ENCODE measurements around the gene ADGRF3. TPM values are rescaled to one million over a fixed set of nuclear protein-coding genes. Genes with fewer than 3 reads are reported as not detected.
"Not testable (repeated sequence)": the region's sequence is repeated elsewhere in the genome, so short reads cannot be mapped to it uniquely, and the experiment has no call there.

The ADGRF3 gene
- total RNA-seq, 1 donor from 2014 or later = not detected

DNA sequence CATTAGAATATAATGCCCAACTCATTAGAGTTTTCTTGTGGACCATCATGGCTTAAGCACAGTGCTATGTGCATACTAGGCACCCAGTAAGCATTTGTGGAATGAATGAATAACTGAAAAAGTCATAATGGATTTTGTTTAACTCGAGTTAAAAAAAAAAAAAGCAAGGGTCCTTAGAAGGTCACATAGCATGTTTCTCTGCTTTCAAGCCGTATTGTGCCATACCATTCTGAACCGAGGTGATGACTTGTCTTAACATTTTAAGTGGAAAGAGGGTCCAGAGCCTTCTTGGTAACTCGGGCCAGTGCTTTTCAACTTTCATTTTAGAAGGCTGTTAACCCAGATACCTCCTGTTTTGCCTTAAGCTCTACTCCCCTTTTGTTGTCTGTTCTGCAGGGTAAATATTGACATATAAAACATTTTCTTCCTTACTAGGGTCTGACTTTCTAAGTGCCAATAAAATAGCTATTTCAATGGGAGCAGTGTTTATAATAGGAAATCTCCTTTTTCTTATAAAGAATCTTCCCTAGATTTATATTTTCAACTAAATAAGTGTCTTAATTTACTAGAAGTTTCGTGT is 787 bp upstream of the ADGRF3 start:
- peak; percentile 19 for DNase-seq

DNA sequence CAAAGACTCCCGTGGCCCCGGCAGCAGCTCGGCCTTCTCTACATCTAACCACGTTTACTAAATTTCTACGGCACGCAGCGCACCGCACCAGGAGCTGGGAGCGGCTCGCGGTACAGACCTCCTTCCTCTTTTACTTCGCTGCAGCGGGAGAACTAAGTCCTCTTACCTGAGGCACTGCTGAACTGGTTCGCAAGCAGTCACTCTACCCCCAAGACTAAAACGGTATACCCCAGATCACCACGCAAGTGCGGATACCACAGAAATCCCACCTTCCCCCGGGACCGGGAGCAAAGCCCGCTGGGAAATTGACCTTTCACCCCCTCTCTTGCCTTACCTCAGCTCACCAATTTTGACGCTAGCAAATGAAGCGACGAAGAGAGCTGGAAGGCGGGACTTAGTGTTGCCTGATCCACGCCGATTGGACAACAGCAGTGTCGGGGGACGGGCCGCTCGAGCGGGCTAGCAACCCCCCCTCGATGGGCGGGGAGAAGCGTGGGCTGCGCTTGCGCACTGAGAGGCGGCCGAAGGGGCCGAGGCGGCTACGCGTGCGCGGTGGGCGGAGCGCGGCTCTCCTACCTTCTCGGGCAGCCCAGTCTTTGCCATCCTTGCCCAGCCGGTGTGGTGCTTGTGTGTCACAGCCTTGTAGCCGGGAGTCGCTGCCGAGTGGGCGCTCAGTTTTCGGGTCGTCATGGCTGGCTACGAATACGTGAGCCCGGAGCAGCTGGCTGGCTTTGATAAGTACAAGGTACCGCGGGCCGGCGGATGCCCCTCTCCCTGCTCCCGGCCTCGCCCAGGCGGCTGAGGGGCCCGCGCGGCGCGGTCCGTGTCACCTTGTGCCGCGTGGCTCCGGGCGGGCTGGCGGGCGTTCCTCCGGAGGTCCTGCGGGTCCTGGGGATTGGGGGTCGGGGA is 790 bp downstream of the ADGRF3 start, which contains the start of gene SELENOI:
Gene SELENOI, plus strand, starts transcription at position 599 of the 909 bp plus-strand sequence. Its CDS starts 90 bp downstream, at position 689.
- peak; percentile 100 for DNase-seq

DNA sequence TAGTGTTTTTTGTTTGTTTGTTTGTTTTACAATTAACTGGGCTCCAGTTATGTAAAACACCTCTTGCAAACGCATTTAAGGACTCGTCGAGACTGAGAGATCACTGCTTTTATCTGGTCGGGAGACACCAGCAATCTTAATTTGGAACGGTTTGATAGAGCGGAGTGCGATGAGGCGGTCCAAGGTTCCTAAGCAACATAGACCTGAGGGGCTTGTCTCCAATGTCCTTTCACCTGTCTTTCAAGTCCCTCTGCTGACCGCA is 1.4 kb downstream of the ADGRF3 start:
- DNase-seq = no peak

DNA sequence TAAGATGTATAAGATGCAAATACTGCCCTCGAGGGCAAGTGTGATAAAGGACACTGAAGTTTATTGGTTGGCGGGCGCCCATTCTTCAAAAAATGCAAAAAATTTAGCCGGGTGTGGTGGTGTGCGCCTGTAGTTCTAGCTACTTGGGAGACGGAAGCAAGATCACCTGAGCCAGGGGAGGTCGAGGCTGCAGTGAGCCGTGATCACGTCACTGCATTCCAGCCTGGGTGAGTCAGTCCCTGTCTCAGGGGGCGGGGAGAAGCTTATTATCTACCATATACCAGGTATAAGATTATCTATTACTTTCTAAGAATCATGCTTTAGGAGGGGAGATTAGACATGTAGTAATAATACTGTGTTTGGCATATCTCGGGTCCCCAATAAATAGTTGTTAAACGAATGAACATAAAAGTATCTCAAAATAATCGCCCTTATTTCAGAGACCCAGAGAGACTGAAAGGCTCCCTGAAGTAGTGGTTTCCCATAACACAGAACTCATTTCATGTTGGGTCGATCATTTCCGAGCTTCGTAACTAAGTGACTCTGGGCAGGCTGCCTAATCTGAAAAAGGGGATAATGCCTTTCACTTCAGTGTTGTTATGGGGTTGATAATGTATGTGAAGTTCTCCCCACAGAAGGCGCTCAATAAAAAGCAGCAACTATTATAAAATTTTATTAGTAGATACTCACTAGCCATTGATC is 1.9 kb downstream of the ADGRF3 start:
- DNase-seq = peak; percentile 67

DNA sequence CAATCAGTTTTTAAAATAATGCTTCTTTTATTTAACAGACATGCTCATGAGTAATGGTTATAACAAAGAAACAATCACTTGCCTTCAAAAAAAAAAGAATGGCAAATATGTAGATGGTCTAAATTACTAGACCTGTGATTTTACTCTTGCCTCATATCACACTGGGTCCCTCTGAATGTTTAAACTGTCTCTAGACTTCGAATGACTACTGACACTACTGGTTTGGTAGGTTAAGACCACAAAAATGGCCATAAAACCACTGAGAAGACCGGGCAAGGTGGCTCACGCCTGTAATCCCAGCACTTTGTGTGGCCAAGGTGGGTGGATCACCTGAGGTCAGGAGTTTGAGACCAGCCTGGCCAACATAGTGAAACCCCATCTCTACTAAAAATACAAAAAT is 5.8 kb downstream of the ADGRF3 start:
- no peak for DNase-seq

DNA sequence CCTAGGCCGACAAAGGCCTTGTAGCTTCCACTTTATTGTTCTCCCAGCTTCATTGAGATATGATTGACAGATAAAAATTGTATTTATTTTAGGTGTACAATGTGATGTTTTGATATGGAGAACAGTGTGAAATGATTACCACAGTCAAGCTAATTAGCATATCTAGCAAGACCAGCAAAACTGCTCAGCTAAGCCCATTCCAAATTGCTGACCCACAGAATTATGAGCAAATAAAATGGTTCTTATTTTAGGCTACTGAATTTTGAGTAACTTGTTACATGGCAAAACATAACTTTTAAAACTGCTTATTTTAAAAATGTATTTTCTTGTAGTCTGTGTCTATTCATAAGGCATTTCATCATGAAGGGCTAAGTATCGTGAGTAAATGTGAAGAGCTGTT is 9.3 kb downstream of the ADGRF3 start:
- DNase-seq = no peak

DNA sequence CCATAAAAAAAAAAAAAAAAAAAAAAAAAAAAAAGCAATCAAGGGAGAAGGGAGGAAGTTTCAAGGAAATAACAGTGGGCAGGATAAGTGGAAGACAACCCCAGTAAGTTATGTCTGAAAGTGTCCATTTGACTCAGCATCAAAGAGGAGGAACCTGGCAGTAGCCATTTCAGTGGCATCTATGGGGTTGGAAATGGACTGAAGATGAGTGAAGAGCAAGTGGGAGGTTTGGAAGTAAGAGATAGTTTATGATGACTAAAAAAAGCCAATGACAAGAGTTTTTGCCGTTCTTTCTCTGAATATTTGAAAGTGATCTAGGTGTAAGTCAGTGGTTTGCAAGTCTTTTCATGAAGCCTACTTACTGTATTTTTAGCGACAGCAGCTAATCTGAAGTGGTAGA is 9.9 kb downstream of the ADGRF3 start:
- DNase-seq = no peak

DNA sequence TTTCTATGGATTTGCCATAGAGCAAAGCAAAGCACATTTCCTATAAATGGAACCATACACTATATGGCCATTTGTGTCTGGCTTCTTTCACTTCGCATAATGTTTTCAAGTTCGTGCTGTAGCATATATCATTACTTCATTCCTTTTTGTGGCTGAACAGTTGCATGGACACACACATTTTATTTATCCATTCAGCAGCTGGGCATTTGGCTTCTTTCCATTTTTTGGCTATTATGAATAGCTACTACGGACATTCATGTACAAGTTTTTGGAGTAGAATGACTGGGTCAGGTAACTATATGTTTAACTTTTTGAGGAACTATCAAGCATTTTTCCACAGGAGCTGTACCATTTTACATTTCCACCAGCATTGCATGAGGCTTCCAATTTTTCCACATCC is 11.4 kb downstream of the ADGRF3 start:
- no peak for DNase-seq

DNA sequence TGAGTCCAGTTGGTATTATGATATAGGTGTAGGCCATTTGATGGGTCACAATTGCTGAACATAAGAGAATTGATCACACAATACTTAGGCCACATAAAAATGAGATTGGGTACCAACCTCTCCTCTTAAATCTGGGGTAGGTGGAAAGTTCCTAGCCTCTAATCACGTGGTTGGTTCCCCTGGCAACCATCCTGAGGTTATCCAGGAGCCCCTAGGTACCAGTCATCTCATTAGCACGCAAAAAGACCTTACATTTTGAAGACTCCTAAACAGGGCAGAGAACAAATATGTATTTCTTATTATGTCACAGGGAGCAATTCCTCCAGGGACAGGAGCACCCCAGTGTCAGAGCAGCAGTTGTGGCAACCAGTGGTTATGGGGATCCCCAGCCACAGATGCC is 13.3 kb downstream of the ADGRF3 start:
- DNase-seq = no peak

DNA sequence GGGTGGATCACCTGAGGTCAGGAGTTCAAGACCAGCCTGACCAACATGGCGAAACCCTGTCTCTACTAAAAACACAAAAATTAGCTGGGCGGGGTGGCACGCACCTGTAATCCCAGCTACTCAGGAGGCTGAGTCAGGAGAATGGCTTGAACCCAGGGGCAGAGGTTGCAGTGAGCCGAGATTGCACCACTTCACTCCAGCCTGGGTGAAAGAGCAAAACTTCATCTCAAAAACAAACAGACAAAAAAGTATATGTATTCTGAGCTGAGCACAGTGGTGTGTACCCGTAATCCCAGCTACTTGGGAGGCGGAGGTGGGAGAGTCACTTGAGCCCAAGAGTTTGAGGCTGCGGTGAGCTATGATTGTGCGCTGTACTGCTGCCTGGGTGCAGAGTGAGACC is 15.3 kb downstream of the ADGRF3 start:
- not testable (repeated sequence) for DNase-seq

DNA sequence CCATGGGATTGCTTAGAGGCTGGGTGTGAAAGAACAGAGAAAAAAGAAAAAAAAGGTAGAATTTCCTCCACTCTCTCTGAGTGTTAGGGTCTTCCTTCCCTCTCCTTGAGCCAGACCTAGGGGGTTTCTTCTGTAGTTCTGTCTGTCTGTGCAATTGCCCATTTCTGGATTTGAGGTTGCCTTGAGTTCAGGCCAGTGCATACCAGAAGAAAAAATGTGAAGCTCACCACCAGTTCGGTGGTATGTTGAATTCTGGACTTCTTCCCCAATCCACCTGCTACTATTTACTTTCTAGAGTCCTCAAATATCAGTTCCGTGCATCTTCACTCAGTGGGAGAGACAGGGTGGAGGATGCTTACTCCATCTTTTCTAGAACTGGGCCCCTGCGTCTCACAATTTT is 16.0 kb downstream of the ADGRF3 start:
- DNase-seq = no peak

DNA sequence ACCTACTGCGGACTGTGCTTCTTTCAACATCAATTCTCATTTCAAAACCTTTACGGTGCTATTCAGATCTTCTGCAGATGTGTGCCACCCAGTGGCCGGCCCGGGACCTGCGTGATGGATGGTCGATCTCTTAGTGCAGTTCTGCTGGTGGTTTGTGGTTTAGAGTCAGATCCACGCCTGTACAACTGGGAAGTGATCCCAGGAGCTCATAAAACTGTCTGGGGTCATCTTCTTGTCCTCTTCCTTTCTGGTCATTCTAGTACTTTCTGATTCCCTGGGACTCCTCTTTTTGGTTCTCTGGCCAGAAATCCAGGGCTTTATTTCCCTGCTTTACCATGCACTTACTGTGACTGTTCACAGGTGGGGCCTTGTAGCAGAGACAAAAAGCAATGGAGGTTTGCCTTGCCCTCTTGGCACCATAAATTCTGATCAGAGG is 16.5 kb downstream of the ADGRF3 start:
- peak; percentile 84 for DNase-seq

DNA sequence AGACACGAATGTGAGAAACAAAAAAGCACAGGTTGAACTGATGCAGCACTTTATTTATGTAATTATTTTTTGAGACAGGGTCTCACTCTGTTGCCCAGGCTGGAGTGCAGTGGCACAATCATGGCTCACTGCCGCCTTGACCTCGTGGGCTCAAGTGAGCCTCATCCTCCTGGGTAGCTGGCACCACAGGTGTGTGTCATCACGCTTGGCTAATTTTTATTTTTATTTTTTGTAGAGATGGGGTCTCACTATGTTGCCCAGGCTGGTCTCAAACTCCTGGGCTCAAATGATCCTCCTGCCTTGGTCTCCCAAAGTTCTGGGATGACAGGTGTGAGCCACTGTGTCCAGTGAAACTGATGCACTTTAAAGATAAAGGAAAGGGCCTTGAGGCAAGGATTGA is 17.5 kb downstream of the ADGRF3 start:
- not testable (repeated sequence) for DNase-seq

DNA sequence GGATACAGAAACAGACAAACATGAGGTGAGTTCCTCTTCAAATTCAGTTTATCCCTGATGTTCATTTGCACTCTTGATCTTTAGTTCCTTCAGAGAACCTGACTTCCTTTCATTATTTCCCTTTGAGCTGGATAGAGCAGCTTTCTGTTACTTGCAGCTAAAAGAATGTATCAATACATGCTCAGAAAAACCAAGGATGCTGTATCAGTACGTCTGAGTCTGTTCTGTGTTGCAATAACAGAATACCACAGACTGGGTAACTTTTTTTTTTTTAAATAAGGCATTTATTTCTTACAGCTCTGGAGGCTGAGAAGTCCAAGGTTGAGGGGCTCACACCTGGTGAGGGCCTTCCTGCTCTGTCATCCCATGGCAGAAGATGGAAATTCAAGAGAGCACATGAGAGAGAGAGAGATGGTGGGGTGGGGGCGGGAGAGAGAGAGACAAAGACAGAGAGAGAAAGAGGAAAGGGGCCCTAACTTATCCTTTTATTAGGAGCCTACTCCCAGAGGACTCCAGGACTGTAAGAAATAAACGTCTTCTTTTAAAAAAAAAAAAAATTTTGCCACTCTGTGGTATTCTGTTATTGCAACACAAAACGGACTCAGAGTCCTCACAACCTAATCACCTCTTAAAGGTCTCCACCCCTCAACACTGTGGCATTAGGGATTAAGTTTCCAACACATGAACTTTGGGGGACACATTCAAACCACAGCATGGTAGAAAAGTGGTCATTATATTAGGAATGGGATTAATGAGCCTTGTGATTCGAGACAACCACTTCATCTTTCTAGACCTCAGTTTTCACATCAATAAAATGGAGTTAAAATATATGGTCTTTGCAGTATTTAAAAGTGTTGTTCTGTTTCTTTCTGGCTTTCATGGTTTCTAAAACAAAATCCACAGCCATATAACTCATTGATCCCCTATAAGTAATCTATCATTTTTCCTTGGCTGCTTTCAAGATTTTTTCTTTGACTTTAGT is 19.0 kb downstream of the ADGRF3 start:
- DNase-seq = no peak

DNA sequence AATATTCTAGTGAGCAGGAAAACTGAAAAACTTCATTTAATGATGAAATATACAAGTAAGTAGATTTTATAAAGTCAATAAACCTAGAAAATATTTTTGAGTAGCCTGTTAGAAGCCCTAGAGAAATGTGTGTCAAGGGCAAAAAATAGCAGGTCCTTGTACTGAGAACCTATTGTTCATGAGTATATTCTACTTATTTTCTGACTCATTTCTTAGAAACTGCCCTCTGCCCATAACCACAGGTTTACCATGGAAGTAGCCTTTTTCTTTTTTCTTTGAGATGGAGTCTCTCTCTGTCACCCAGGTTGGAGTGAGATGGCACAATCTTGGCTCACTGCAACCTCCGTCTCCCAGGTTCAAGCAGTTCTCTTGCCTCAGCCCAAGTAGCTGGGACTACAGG is 20.1 kb downstream of the ADGRF3 start:
- DNase-seq = no peak

DNA sequence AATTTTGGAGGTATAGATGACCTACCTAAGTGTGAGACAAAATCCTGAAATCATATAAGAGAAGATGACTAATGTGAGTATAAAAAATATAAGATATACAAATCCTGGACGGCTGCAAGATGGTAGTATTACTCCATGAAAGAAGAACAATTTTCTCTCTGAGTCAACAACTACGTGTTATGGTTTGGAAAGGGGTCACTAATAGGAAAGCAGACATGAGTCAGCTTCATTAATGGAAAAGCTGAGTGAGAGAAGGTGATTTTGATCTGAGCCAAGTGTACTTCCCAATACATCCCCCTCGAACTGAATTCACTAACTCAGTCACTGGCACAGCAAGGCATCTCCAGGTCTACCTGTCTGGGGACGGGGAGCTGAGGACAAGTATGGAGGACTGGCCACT is 20.7 kb downstream of the ADGRF3 start:
- peak; percentile 49 for DNase-seq

DNA sequence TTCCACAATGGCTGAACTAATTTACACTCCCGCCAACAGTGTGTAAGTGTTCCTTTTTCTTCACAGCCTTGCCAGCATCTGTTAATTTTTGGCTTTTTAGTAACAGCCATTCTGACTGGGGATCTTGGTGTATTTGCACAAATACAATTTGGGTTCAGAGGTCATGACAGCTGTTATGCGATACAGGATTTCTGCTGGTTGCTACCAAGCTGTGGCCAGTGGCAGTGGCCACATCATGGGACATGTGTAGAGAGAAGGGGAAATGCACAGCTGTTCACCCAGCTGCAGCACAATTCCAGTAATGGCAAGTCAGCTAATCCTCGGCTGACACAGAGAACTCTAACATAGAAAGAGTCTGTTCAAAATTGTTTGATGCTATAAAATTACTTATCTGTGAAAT is 21.7 kb downstream of the ADGRF3 start:
- DNase-seq = no peak

DNA sequence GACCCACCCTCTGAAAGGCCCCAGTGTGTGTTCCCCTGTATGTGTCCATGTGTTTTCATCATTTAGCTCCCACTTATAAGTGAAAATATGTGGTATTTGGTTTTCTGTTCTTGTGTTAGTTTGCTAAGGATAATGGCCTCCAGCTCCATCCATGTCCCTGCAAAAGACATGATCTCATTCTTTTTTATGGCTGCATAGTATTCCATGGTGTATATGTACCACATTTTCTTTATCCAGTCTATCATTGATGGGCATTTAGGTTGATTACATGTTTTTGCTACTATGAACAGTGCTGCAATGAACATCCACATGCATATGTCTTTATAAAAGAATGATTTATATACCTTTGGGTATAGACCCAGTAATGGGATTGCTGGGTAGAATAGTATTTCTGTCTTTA is 22.1 kb downstream of the ADGRF3 start:
- not testable (repeated sequence) for DNase-seq

DNA sequence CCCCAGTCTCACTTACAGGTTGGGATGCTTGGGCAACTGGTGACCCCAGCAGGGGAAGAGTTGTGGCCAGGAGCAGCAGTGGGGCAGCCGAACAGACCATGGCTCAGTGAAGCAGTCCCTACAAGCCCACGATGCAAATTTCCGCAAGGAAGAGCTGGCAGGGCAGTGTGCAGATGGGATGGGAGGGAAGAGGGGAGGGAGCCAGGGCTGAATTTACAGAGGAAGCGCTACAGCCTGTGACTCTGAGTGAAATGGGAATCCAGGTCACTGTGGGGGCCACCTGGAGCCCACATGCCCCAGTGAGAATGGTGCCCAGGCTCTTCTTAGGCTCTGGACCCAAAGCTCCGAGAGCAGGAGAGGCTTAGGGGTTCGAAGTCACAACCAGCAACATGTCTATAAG is 27.6 kb downstream of the ADGRF3 start:
- DNase-seq = no peak

DNA sequence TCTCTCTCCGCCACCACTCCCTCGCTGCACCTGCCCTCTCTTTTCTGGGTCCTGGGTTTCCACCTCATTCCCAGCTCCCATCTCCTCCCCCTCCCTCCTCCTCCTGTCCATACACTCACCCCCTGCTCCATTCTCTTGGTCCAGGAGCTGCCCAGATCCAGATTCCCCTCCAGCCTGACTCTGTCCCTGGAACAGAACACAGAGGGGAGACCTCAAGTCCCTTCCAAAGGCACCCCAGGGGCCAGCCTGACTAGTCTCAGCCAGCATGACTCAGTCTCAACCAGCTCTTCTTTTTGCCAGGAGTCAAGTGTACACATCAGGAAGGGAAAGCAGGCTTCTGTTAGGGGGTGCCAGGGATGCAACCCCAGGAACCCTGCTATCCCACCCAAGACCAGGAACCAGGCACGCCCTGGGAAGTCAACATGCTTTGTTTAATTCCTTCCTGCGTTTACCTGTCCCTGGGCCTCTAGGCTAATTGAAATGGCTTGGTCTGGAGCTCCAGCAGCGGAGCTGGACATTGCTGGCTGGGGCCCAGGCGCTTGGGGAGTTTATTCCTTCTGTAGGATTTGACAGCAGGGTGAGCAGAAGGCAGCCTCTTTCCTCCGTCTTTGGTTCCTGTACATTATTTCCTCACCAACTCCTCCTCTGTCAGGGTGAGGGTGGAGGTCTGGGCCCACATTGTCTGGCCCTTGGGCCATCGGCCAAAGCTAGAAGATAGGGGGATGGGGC is 29.0 kb downstream of the ADGRF3 start:
- no peak for DNase-seq

DNA sequence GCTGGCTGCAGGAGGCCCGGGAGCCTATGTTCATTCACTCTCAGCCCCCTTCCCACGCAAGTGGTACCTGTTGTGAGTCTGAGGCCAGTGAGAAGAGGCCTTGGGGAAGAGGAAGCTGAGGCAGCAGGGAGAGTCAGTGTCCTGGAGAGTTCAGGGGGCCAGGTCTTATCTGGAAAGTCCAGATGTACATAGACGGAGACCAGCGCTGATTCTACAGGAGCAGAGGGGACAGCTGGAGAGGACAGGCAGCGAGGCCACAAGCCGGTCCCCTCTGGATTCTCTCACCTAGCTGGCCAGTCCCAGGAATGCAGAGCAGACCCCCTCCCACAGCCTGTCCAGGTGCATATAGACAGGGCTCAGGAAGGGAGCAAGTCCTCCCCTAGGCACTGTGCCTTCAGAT is 29.7 kb downstream of the ADGRF3 start:
- no peak for DNase-seq

DNA sequence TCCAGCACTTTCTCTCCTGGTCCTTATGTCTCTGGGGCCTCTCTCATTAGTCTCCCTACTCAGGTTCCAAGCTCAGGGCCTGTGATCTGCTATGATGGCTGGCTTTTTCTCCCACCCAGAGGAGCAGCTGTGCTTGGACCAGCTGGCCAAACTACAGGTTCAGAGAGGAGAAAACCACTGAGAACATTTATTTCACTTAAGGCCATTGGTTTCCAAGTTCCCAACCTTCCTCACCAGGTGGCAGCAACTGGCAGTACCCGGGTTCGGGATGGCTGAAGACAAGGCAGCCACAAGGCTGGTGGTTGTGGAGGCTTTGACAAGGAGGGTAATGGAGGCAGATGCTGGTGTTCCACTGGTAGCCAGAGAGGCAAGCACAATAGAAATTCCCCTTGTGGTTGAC is 30.5 kb downstream of the ADGRF3 start:
- DNase-seq = peak; percentile 42

Measured in dermis blood vessel endothelial cell (primary cell).